Measurements from ENCODE around the gene ZNF786.
A peak's percentile ranks its signal among the peaks of the same experiment; 100 is the strongest.

DNA sequence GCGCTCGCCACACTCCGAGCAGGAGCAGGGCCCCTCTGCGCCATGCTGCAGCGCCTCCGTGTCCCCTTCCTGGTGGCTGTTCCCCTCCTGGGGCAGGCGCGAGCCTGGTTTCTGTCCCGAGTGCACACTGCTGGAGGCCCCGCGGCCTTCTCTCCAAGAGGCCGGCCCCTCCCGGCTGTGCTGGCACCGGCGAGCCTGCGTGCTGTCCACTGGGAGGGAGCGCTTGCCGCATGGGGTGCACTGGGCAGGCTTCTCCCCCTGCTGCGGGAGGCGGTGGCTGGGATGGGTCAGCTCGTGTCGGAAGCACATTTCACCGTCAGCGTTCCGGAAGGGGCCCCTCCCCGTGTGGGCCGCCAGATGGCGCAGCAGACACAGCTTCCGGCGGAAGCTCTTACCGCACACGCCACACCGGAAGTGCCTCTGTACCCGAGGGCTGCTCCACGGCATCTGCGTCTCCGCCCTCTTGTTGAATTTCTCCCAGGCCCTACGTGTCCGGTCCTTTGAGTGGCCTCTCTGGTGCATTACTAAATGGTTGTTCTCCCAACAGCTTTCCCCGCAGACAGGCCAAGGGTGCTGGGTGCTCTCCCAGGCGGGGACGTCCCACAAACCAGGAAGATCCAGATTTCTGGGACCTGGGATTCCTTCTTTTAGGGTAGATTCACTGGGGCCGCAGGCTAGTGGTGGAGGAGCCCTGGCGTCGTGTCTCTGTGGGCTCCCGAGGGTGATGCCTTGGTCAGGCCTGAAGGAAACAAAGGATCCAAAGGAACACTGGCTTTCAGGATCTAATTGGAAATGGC lies 18.7 kb downstream of the ZNF786 start:
- TF ChIP-seq, protein P1, sequence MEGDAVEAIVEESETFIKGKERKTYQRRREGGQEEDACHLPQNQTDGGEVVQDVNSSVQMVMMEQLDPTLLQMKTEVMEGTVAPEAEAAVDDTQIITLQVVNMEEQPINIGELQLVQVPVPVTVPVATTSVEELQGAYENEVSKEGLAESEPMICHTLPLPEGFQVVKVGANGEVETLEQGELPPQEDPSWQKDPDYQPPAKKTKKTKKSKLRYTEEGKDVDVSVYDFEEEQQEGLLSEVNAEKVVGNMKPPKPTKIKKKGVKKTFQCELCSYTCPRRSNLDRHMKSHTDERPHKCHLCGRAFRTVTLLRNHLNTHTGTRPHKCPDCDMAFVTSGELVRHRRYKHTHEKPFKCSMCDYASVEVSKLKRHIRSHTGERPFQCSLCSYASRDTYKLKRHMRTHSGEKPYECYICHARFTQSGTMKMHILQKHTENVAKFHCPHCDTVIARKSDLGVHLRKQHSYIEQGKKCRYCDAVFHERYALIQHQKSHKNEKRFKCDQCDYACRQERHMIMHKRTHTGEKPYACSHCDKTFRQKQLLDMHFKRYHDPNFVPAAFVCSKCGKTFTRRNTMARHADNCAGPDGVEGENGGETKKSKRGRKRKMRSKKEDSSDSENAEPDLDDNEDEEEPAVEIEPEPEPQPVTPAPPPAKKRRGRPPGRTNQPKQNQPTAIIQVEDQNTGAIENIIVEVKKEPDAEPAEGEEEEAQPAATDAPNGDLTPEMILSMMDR (IDR thresholded peaks at IDR 0.05 in 2 of 3, conservative IDR thresholded peaks at IDR 0.05 in 1 of 3; ENCODE audit: borderline replicate concordance in 1 of 3, insufficient read depth in 1 of 3, low read depth in 2 of 3, low read length in 2 of 3): peak in 2 of 3 experiments; percentile 75 to 92; a peak in 4 of 6 replicates
- TF ChIP-seq, protein P2, sequence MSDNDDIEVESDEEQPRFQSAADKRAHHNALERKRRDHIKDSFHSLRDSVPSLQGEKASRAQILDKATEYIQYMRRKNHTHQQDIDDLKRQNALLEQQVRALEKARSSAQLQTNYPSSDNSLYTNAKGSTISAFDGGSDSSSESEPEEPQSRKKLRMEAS (IDR thresholded peaks at IDR 0.05): no peak
- no peak for TF ChIP-seq POLR2A (IDR thresholded peaks at IDR 0.05; ENCODE audit: borderline replicate concordance, extremely low read depth, insufficient read depth, insufficient read length)
- TF ChIP-seq, protein P3, sequence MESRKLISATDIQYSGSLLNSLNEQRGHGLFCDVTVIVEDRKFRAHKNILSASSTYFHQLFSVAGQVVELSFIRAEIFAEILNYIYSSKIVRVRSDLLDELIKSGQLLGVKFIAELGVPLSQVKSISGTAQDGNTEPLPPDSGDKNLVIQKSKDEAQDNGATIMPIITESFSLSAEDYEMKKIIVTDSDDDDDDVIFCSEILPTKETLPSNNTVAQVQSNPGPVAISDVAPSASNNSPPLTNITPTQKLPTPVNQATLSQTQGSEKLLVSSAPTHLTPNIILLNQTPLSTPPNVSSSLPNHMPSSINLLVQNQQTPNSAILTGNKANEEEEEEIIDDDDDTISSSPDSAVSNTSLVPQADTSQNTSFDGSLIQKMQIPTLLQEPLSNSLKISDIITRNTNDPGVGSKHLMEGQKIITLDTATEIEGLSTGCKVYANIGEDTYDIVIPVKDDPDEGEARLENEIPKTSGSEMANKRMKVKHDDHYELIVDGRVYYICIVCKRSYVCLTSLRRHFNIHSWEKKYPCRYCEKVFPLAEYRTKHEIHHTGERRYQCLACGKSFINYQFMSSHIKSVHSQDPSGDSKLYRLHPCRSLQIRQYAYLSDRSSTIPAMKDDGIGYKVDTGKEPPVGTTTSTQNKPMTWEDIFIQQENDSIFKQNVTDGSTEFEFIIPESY (IDR thresholded peaks at IDR 0.05; ENCODE audit: extremely low read depth, insufficient replicate concordance, low read length): peak; percentile 38
- TF ChIP-seq YY1 (IDR thresholded peaks at IDR 0.05; ENCODE audit: extremely low read depth, insufficient replicate concordance, low read depth, low read length): peak; percentile 46
- TF ChIP-seq TCF7L2 (IDR thresholded peaks at IDR 0.05; ENCODE audit: borderline replicate concordance, extremely low read depth, insufficient read depth, insufficient read length): no peak
- no peak for TF ChIP-seq EGR1 (IDR thresholded peaks at IDR 0.05; ENCODE audit: low read depth)
- TF ChIP-seq POLR2AphosphoS5 (IDR thresholded peaks at IDR 0.05; ENCODE audit: low read depth, low read length): peak; percentile 96
- TF ChIP-seq, protein P4, sequence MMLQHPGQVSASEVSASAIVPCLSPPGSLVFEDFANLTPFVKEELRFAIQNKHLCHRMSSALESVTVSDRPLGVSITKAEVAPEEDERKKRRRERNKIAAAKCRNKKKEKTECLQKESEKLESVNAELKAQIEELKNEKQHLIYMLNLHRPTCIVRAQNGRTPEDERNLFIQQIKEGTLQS (IDR thresholded peaks at IDR 0.05): no peak
- TF ChIP-seq ZNF274 (IDR thresholded peaks at IDR 0.05; ENCODE audit: low read depth, low read length): no peak

Measured in HCT116 (cell line).